T-helper 1 cell treated with Interleukin-12 subunit alpha and Interleukin-12 subunit beta and Interleukin-4 antibody, amounts not matched to agents 30 ng/mL and 1 ng/mL, for 36 hours (primary cell): ENCODE results near the gene SPAG5. TPM values are rescaled to one million over a fixed set of nuclear protein-coding genes. Genes with fewer than 3 reads are reported as not detected.
"Not testable (repeated sequence)": the region's sequence is repeated elsewhere in the genome, so short reads cannot be mapped to it uniquely, and the experiment has no call there.

ENCODE experiments used
- intact Hi-C: fragments of 100-400 bp; cut with micrococcal nuclease; formaldehyde crosslinking; loops from one replicate; pipeline ENCODE4 v1.15.1; 2024
- total RNA-seq: library from RNA; stranded (reverse); gene quantifications from 2 replicates; pipeline ENCODE4 v1.2.3, GENCODE V29; 2022

Gene SPAG5
- total RNA-seq, 1 donor from 2014 or later, result 96.4 TPM

DNA sequence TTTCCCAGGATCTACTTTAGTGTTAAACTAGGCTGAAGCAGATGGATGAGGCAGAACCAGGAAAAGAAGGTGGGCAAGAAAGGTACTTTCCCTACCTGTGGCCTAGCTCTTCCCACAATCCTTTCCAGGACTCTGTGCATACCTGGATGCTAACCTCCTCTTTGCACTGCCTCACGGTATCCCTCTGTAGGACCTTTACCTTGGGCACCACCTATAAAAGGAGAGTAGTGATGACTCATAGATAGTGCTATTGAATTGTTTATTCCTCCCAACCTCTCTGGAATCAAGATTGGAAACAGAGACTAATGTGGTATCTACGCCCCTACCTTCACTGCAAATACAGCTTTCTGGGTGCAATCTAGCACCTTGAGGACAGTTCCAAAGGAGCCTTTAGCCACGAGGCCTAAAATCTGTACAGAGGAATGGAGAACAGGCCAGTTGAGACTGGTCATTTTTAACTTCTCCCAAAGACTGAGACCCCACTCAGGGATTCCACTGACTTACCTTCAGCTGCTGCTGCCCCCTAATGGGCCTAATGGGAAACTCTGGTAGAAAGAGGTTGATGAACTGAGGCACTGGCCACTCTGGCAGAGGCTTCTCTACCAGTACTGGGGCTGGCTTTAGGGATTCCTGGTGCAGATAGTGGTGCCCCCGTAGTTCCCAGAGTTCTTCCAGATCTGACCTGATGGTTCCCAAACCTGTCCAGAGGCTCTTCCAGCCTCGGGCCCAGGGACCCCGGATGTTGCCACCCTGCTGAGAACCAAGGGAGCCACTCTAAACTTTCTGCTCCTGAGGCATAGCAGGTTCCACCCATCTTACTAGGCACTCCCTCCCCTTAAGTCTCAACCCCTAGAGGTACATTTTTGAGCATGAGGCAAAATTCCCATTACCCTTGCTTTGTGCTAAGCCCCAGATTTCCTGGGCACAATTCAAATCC is 14.4 kb upstream of the SPAG5 start:
- intact Hi-C loops, result loop anchor here (5.0 kb wide), 1 partner anchor 66 kb away; no protein-coding TSS in a partner anchor

DNA sequence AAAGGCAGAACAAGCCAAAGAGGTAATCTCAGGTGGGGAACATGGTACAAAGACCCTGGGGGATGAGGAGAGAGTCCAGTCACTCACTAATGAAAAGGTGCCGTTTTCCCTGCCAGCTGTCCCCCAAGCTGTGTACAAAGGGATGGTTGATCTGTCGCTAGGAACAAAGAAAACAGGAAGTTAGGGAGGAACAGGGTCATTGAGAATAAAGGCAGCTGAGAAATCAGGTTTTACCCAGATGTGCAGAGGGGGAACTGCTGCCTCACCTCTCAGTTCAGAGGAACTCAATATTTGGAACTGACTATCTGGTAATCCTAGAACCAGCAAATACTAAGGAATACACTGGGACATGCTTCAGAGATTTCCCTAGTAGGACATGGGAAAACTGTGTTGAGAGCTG is 13.7 kb upstream of the SPAG5 start:
- intact Hi-C loops, result loop anchor here (5.0 kb wide), 1 partner anchor 65 kb away; no protein-coding TSS in a partner anchor

- intact Hi-C loops, result loop anchor here (5.0 kb wide), 1 partner anchor 63 kb away; no protein-coding TSS in a partner anchor
These were observed 11.6 kb upstream of the SPAG5 start for GRCh38 chr17:28610376-28610775.

DNA sequence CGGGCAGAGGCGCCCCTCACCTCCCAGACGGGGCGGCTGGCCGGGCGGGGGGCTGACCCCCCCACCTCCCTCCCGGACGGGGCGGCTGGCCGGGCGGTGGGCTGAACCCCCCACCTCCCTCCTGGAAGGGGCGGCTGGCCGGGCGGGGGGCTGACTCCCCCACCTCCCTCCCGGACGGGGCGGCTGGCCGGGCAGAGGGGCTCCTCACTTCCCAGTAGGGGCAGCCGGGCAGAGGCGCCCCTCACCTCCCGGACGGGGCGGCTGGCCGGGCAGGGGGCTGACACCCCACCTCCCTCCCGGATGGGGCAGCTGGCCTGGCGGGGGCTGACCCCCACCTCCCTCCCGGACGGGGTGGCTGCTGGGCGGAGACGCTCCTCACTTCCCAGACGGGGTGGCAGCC is 5.2 kb upstream of the SPAG5 start:
- intact Hi-C loops, result not testable (repeated sequence)

DNA sequence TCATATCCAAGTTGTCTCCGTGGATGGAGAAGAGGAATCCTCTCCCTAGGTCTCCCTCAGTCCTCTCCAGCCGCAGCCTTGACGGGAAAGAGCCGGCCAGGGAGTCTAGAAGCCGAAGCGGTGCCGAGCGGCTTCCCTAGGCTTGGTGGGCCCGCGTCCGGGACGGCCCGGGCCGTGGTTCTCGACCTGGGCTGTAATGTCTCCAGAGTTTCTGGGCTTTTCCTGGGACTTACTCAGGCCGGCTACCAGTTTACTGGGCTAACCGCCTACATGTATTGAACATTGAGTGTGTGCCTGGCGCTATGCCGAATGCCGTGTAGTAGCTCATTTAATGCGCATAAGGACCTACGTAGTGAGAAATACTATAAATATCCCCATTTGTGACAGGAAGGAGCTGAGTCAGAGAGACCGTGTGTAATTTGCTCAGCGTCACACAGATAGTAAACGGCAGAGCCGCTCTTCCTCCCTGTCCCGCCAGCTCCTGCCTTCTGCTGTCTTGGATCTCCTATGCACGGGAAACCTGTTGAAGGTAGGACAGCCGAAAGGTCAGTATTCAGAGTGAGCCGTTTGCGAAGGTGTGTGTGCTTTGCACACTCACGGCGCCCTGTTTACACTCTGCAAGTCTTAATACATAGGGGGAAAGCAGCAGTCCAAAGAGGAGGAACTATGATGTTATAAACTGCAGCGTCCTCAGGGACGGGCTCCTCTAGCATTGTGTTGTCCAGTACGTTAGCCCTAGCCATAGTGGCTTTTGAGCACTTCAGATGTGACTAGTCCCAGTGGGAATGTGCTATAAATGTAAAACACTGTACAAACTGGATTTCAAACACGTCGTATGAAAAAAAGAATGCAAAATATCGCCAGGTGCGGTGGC is 723 bp upstream of the SPAG5 start:
- intact Hi-C loops, result loop anchor here (1.0 to 2.0 kb wide), 10 partner anchors 23 to 353 kb away; partner anchors contain the start of genes ALDOC, BLTP2, ERAL1 and PIGS

DNA sequence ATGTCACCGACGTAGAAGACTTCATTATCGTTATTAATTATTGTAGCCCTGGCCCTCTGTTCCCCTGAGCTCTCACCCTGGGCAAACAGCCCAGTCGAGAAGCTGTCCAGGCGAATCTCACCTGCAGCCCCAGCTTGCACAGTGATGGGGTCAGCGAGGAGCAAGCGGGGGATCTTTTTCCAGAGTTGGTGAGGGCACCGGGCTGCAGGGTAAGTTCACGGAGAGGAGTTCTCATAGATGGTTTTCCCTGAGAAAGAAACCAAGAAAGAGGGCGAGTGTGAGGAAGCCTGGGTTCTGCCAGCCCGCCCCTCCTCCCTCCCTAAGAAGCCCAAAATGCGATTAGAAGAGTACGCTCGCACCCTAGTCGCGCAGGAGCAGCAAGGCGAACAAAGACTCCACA is 436 bp downstream of the SPAG5 start:
- intact Hi-C loops, result loop anchor here (2.0 kb wide), 1 partner anchor 256 kb away; the partner anchor contains the start of gene ERAL1

- intact Hi-C loops, result loop anchor here (2.0 kb wide), 1 partner anchor 257 kb away; the partner anchor contains the start of gene ERAL1
These were observed 1.0 kb downstream of the SPAG5 start for GRCh38 chr17:28597606-28598383.

DNA sequence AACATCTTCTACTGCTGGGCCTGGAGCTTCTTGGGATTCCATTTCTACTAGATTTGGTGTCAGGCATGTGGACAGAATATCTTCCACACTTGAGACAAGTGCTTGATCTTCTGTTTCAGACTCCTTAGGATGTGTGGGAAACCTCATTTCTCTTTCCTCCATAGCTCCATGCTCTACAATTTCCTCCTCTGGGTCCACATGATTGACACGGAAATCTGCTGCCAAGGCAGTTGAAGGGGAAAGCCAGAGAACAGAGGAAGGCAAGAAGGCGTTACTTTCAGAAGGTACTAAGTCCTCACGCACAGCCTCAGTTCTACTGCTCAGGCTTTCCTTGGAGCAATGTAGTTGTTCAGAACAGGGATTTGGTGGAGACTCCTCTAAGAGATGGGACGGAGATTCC is 6.6 kb downstream of the SPAG5 start:
- intact Hi-C loops, result no loop called here

DNA sequence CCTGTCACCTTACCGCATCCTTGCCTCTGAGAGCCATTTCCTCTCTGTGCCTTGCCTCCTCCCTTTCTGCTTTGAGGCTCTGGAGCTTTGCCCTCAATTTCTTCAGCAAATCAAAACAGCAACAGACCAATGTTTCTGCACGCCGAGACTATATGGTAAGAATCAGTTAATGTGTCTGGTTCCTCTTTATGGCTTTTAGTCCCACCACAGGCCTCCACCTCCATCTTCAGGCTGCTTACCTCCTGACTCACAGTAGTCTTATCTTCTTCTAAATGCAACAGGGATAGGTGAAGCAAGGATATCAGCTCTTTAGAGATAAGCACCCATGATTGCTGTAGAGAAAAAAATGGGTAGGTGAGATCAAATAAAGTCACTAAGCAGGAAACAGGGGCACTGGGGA is 13.0 kb downstream of the SPAG5 start:
- intact Hi-C loops, result no loop called here

GRCh38 chr17:28584434-28584833 is 14.4 kb downstream of the SPAG5 start:
- intact Hi-C loops, result no loop called here

DNA sequence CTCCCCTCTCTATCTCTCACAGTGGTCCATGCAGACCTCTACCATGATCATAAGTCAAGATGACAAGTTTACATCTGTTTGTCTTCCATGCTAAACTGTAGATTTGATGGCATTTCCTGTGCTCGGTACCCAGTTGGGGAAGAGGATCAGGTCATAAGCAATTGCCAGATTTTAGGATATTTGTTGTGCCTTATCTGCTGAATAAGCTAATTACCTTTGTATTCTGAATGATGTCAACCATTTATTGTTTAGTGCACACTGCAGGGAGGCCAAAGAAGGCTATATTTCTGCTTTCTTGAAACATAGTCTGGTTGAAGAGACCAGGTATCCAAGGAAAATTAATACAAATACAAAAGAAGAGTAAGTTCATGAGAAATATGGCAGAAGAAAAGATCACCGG is 16.3 kb downstream of the SPAG5 start:
- intact Hi-C loops, result no loop called here

- intact Hi-C loops, result no loop called here
These were observed 17.9 kb downstream of the SPAG5 start for GRCh38 chr17:28580959-28581358.

DNA sequence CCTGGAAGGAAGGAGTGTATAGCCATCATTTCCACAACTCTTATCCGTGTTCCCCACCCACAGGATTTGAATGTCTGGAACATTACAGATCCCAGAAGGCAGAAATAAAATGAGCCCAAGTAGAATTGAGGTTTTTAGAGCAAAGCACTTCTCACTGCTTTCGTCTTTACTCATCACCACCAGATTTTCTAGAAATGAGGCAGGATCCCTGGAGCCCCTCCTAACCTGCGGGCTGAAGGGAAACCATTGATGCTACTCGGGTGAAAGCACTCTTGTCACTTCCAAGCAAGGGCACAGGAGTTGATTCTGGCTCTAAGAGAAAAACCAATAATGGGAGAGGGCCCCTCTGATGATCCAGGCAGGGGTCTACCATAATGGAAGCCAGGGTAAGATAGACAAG is 19.3 kb downstream of the SPAG5 start:
- intact Hi-C loops, result loop anchor here (10.0 kb wide), 3 partner anchors 205 to 775 kb away; partner anchors contain the start of genes NLK, NOS2, SARM1 and VTN

DNA sequence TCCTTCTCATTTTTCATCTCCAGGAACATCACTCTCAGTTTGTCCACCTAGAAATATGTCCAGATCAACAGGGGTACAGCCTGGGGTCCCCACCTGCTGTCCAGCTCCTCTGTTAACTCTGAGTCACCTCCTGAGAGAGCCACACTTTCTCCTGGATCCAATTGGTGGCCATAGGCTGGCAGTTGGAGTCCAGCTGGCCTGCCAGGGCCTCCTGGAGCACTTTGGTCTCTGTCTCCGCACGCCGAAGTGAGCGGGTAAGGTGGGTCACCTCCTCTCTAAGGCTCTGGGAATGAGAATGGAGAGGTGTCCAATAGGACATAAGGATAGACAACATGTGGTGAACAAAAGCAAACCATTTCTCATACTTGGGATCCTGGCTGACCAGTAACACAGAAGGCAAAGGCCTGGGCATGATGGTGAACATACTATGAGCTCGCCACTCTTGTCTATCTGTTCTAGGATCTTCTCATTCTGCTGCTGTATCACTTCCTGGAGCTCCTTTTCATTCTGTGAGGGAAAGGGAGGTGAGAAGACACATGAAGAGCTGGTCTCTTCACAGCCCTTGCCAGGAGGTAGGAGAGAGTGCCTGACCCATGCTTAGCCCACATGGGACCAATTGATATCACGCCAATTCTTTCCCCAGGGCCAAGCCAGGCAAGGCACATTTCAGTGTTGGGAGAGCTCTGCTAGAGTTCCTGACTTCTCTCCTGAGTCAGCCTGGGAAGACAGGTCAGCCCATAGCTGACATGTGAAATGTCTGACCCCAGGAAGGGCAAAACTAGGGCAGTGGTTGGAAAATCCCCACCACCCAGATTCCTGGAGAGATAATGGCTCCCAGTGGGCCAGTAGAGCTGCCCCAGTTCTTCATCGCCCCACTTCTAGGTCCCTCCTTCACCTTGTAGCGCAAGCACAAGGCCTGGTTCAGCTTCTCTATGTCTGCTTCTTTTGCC is 20.3 kb downstream of the SPAG5 start:
- intact Hi-C loops, result loop anchor here (10.0 kb wide), 3 partner anchors 204 to 774 kb away; partner anchors contain the start of genes NLK, NOS2, SARM1 and VTN

DNA sequence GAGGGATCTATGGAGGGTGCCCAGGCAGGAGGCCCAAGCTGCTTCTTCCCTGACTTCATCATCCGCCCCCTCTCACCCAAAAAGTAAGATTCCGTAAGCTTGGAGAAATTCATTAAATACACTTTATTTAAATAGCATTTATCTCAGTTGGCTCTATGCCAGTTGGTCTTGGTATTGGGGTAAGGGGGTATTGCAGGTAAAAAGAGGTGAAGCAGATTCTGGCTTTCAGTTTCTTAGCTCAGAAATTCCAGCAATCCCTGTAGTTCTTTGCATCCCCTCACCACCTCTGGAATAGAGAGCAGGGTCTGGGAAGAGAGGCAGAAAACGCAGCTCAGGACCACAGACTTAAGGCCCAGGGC is 21.4 kb downstream of the SPAG5 start:
- intact Hi-C loops, result loop anchor here (2.0 to 10.0 kb wide), 6 partner anchors 67 to 773 kb away; partner anchors contain the start of genes BLTP2, NLK, NOS2 and PROCA1

DNA sequence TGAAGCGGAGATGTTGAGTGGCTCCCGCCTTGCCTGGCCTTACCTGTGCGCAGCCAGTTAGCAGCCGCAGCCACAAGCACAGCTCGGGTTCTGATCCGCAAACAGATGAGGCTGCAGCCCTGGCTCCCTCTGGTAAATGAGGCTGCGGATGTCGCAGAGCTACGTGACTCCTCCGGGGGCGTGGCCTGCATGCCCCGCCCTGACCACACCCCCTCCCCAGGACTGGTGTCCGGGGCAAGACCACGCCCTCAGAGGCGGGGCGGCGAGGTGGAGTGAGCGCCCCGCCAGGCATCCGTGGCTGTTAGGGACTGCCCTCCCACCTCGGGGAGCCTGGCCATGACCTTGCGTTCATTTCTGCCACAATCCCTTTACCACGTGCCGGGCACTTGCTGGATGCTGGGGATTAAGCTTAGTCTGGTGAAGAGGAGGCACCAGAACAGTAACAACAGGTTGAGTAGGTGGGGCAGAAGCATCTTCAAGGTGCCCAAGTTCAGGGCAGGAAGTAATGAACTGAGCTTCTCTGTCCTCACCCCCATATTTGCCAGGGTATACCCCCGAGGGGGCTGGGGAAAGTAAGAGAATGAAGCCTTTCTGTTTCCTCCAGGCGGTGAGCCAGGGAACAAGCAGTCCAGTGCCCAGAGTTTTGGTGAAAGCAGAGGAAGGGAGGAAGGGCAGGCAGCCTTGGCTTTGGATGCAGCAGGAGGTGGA is 21.9 kb downstream of the SPAG5 start, which contains the start of gene ALDOC:
ALDOC (minus strand) TSS at position 138 of the 708 bp plus-strand sequence. CDS start 1,363 bp downstream, outside the sequence.
- intact Hi-C loops, result loop anchor here (1.0 to 10.0 kb wide), 8 partner anchors 22 to 772 kb away; partner anchors contain the start of genes BLTP2, NLK, NOS2 and PROCA1

DNA sequence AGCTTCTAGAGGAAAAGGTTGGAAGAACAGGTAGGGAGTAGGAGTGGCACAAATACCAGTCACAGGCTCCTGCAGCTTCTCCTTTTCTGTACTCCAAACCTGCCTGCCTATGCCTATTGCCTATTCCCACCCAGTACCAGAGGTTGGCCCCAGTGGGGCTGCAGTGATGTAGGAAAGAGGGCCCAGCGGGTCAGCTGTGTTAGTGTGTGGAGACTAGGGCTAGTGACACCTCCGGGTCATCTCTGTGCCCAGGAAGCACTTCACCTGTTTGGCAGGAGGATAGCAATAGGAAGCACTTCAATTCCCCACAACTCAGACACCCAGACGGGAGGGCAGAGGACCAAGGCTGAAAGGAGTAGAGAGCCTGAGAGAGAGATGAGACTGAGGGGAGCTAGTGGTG is 22.8 kb downstream of the SPAG5 start:
- intact Hi-C loops, result loop anchor here (1.0 to 10.0 kb wide), 8 partner anchors 23 to 771 kb away; partner anchors contain the start of genes BLTP2, NLK, NOS2 and PROCA1

DNA sequence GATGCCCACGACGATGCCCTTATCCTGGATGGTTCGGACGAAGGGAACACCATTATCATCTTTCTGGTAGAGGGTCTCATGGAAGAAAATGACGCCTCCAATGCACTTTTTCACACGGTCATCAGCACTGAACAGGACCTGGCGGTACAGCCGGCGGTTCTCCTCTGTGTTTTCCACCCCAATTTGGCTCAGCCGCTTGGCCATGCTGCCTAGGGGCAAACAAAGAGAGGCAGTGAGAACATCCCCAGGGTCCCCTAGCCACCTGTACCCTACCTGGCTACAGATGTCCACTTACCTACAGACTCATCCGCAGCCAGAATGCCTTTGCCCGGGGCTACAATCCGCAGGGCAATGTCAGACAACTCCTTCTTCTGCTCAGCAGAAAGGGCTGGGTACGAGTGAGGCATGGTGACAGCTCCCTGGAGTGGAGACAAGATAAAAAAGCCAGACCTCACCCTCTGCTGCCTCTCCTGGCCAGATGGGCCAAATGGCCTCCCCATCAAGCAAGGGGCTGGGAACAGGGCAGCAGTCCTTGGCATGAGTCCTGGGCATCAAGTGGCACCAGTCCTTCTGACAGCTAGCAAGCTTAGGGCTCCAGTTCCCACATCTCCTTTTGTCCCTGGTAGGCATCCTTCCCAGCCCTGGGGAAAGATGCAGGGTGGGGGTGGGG is 23.6 kb downstream of the SPAG5 start:
- intact Hi-C loops, result loop anchor here (10.0 kb wide), 3 partner anchors 200 to 770 kb away; partner anchors contain the start of genes NLK, NOS2, SARM1 and VTN
